GM21723 (cell line): ENCODE data around the gene CASTOR1.

ENCODE experiments used
- ATAC-seq: cut with Tn5 transposase; IDR thresholded peaks from one replicate; pipeline ENCODE4 v1.9.1; 2021; ENCODE audit warnings: mild to moderate bottlenecking, moderate library complexity; ENCODE audit not compliant: unreplicated experiment

Gene CASTOR1

GRCh38 chr22:30266445-30267381 lies 22.6 kb downstream of the CASTOR1 start, which contains the start of gene OSM:
Gene OSM (minus strand): TSS chr22:30266851. CDS start chr22:30266799, 52 bp downstream.
- no peak for ATAC-seq

- peak; percentile 61 for ATAC-seq
These were observed 23.4 kb downstream of the CASTOR1 start for GRCh38 chr22:30265823-30266444.

- ATAC-seq: no peak
These were observed 24.1 kb downstream of the CASTOR1 start for GRCh38 chr22:30265131-30265720.

- no peak for ATAC-seq
These were observed 25.4 kb downstream of the CASTOR1 start for GRCh38 chr22:30263883-30264282.

GRCh38 chr22:30262917-30263741 lies 26.2 kb downstream of the CASTOR1 start:
- ATAC-seq: no peak

GRCh38 chr22:30262112-30262511 lies 27.2 kb downstream of the CASTOR1 start:
- ATAC-seq: no peak

- no peak for ATAC-seq
These were observed 28.2 kb downstream of the CASTOR1 start for GRCh38 chr22:30261134-30261533.

- ATAC-seq: no peak
These were observed 28.6 kb downstream of the CASTOR1 start for GRCh38 chr22:30260682-30261081.

- ATAC-seq: no peak
These were observed 29.0 kb downstream of the CASTOR1 start for GRCh38 chr22:30260276-30260675.

- ATAC-seq: no peak
These were observed 35.0 kb downstream of the CASTOR1 start for GRCh38 chr22:30254314-30254713.

GRCh38 chr22:30253205-30253852 lies 36.0 kb downstream of the CASTOR1 start:
- no peak for ATAC-seq

- ATAC-seq: no peak
These were observed 36.7 kb downstream of the CASTOR1 start for GRCh38 chr22:30252411-30253204.

GRCh38 chr22:30251711-30252110 lies 37.6 kb downstream of the CASTOR1 start:
- no peak for ATAC-seq

GRCh38 chr22:30250661-30251267 lies 38.5 kb downstream of the CASTOR1 start:
- no peak for ATAC-seq

GRCh38 chr22:30250039-30250565 lies 39.2 kb downstream of the CASTOR1 start:
- ATAC-seq: no peak

GRCh38 chr22:30249049-30250038 lies 40.0 kb downstream of the CASTOR1 start:
- no peak for ATAC-seq

GRCh38 chr22:30248484-30248883 lies 40.8 kb downstream of the CASTOR1 start:
- ATAC-seq: no peak

GRCh38 chr22:30247974-30248373 lies 41.3 kb downstream of the CASTOR1 start:
- no peak for ATAC-seq
